Gastrocnemius medialis (tissue), 4 donors: ENCODE results near the gene PCBP1. TPM values are rescaled to one million over a fixed set of nuclear protein-coding genes. Genes with fewer than 3 reads are reported as not detected.

ENCODE experiments used
- ATAC-seq, 2 donors: fragments of 150-250 bp; one replicate each; pipeline ENCODE4 v1.9.1; 2016
- DNase-seq, 2 donors: peaks; one replicate each; pipeline ENCODE4 v3.0.0-alpha.2; 2019
- H3K27ac ChIP-seq, 4 donors: fragments of 200-600 bp; sonication (generic); 1 replicate in 1 of 4; 2 replicates in 3 of 4; pipeline ENCODE4 v1.5.1; 2016 to 2018; ENCODE audit warnings: mild to moderate bottlenecking in 2 of 4, moderate library complexity in 1 of 4
- H3K27me3 ChIP-seq, 3 donors: fragments of 200-600 bp; sonication (generic) in 2 of 3; 1 replicate in 1 of 3; 2 replicates in 2 of 3; pipeline versions ENCODE4 v1.5.1 to v1.6.0; 2016 to 2019; ENCODE audit warnings: mild to moderate bottlenecking in 1 of 3, moderate library complexity in 1 of 3
- H3K36me3 ChIP-seq, 2 donors: fragments of 200-600 bp; sonication (generic) in 1 of 2; one replicate each; pipeline ENCODE4 v1.5.1; 2017 to 2018
- H3K4me1 ChIP-seq, 2 donors: fragments of 200-600 bp; sonication (generic) in 1 of 2; one replicate each; pipeline ENCODE4 v1.5.1; 2016 to 2017; ENCODE audit warnings: mild to moderate bottlenecking in 2 of 2
- H3K4me3 ChIP-seq, 4 donors: fragments of 200-600 bp; sonication (generic) in 3 of 4; 1 replicate in 1 of 4; 2 replicates in 3 of 4; pipeline ENCODE4 v1.5.1; 2016 to 2019; ENCODE audit warnings: mild to moderate bottlenecking in 2 of 4
- H3K9me3 ChIP-seq, 3 donors: fragments of 200-600 bp; sonication (generic) in 2 of 3; 1 replicate in 1 of 3; 2 replicates in 2 of 3; pipeline ENCODE4 v1.5.1; 2016 to 2019
- POLR2A ChIP-seq, 2 donors: fragments of 450-650 bp; IDR thresholded peaks; one replicate each; pipeline ENCODE4 v1.6.1; 2017; ENCODE audit warnings: antibody characterized with exemption in 2 of 2, mild to moderate bottlenecking in 2 of 2, moderate library complexity in 2 of 2
- in situ Hi-C, 4 donors: fragments of 200-750 bp; cut with MboI; loops; one replicate each; pipeline versions ENCODE4 v1.15.0 to v1.8.0; 2017; ENCODE audit warnings: low sequenced_read_pairs in 4 of 4
- intact Hi-C: fragments of 100-400 bp; cut with DNase I; formaldehyde crosslinking; loops from one replicate; pipeline ENCODE4 v1.15.1; 2023; ENCODE audit warnings: low total_unique reads
- total RNA-seq, 4 donors: library from RNA; depleted of rRNA; stranded (reverse); fragments of >200 nt; gene quantifications; one replicate each; pipeline versions ENCODE4 v1.1.0 to v1.2.3, GENCODE V29; 2016
- TF ChIP-seq, protein P1 (sequence below), 5 experiments: fragments of 450-650 bp in 3 of 5; fragments of 200-600 bp in 2 of 5; sonication (generic) in 2 of 5; IDR thresholded peaks in 4 of 5; conservative IDR thresholded peaks in 1 of 5; 1 replicate in 4 of 5; 2 replicates in 1 of 5; pipeline ENCODE4 v1.5.1; 2016 to 2019; ENCODE audit warnings: antibody characterized with exemption in 5 of 5, mild to moderate bottlenecking in 3 of 5, moderate library complexity in 3 of 5

PCBP1 gene
- total RNA-seq, 4 donors from 2014 or later: 178 to 296 (median 262) TPM

DNA sequence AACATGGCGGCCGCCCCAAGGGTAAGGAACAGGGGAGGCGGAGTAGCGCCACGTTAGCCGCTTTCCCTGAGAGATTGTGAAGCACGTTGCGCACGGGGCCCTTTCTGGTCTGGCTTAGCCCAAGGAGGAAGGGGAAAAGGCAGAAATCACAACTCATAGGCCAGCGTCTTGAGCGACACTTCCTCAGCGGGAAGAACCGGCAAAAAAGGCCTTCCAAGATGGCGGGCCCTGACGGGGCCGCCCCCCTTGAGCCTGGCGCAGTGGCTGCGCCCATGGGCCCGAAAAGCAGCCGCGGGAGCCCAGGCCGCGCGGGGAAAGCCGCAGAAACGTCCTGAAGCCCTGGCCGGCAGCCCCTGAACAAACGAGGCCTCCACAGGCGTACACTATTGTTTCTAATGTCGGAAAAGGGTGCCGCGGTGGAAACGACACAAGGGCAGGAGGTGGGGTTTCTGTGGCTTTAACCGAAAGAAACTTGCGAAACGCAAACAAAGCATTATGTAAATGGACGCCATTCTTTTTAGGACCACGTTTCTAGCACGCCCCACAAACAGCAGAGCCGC, 919 bp upstream of the PCBP1 start:
- TF ChIP-seq, protein P1, sequence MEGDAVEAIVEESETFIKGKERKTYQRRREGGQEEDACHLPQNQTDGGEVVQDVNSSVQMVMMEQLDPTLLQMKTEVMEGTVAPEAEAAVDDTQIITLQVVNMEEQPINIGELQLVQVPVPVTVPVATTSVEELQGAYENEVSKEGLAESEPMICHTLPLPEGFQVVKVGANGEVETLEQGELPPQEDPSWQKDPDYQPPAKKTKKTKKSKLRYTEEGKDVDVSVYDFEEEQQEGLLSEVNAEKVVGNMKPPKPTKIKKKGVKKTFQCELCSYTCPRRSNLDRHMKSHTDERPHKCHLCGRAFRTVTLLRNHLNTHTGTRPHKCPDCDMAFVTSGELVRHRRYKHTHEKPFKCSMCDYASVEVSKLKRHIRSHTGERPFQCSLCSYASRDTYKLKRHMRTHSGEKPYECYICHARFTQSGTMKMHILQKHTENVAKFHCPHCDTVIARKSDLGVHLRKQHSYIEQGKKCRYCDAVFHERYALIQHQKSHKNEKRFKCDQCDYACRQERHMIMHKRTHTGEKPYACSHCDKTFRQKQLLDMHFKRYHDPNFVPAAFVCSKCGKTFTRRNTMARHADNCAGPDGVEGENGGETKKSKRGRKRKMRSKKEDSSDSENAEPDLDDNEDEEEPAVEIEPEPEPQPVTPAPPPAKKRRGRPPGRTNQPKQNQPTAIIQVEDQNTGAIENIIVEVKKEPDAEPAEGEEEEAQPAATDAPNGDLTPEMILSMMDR (IDR thresholded peaks at IDR 0.05 in 4 of 5, conservative IDR thresholded peaks at IDR 0.05 in 1 of 5): no peak
- TF ChIP-seq POLR2A (IDR thresholded peaks at IDR 0.05): no peak
- in situ Hi-C loops: no loop called here
- intact Hi-C loops: loop anchor here (1.0 to 5.0 kb wide), 4 partner anchors 104 to 206 kb away; partner anchors contain the start of genes C2orf42, SNRPG and TIA1
- ATAC-seq (peak; percentile 42 to 56), DNase-seq (peak; percentile 52 to 60)
- Histone ChIP-seq H3K4me3 (peak overlapping the region; percentile 65 to 94 (median 81)), H3K27ac (peak overlapping the region; percentile 98 to 100 (median 98)), H3K4me1 (peaks cover 30 to 34% of the 10 kb centered on the region in 2 donors), H3K27me3 (no peaks in the 10 kb centered on the region), H3K36me3 (peaks cover 0 to 29% of the 10 kb centered on the region in 2 donors), H3K9me3 (no peaks in the 10 kb centered on the region)

DNA sequence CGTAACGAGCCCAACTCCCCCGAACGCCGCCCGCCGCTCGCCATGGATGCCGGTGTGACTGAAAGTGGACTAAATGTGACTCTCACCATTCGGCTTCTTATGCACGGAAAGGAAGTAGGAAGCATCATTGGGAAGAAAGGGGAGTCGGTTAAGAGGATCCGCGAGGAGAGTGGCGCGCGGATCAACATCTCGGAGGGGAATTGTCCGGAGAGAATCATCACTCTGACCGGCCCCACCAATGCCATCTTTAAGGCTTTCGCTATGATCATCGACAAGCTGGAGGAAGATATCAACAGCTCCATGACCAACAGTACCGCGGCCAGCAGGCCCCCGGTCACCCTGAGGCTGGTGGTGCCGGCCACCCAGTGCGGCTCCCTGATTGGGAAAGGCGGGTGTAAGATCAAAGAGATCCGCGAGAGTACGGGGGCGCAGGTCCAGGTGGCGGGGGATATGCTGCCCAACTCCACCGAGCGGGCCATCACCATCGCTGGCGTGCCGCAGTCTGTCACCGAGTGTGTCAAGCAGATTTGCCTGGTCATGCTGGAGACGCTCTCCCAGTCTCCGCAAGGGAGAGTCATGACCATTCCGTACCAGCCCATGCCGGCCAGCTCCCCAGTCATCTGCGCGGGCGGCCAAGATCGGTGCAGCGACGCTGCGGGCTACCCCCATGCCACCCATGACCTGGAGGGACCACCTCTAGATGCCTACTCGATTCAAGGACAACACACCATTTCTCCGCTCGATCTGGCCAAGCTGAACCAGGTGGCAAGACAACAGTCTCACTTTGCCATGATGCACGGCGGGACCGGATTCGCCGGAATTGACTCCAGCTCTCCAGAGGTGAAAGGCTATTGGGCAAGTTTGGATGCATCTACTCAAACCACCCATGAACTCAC, 673 bp downstream of the PCBP1 start:
- TF ChIP-seq, protein P1 (IDR thresholded peaks at IDR 0.05 in 4 of 5, conservative IDR thresholded peaks at IDR 0.05 in 1 of 5): peak in 2 of 5 experiments; percentile 7 to 27
- peak in 1 of 2 donors; percentile 24 for TF ChIP-seq POLR2A (IDR thresholded peaks at IDR 0.05)
- ATAC-seq: peak; percentile 15 to 19
- peak overlapping the region; percentile 98 to 100 (median 98) for H3K27ac ChIP-seq
- DNase-seq: peak; percentile 45 to 68
- peaks cover 30 to 34% of the 10 kb centered on the region in 2 donors for H3K4me1 ChIP-seq
- peak overlapping the region; percentile 91 to 95 (median 92) for H3K4me3 ChIP-seq
- intact Hi-C loops (loop anchor here (1.0 to 5.0 kb wide), 5 partner anchors 36 to 204 kb away; partner anchors contain the start of genes C2orf42, SNRPG and TIA1), in situ Hi-C loops (no loop called here)
- H3K9me3 ChIP-seq: no peaks in the 10 kb centered on the region
- H3K36me3 ChIP-seq: peaks cover 0 to 16% of the 10 kb centered on the region in 2 donors
- H3K27me3 ChIP-seq: no peaks in the 10 kb centered on the region

DNA sequence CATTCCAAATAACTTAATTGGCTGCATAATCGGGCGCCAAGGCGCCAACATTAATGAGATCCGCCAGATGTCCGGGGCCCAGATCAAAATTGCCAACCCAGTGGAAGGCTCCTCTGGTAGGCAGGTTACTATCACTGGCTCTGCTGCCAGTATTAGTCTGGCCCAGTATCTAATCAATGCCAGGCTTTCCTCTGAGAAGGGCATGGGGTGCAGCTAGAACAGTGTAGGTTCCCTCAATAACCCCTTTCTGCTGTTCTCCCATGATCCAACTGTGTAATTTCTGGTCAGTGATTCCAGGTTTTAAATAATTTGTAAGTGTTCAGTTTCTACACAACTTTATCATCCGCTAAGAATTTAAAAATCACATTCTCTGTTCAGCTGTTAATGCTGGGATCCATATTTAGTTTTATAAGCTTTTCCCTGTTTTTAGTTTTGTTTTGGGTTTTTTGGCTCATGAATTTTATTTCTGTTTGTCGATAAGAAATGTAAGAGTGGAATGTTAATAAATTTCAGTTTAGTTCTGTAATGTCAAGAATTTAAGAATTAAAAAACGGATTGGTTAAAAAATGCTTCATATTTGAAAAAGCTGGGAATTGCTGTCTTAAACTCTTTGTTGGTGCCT, 1.4 kb downstream of the PCBP1 start:
- Histone ChIP-seq H3K4me1 (peaks cover 30 to 32% of the 10 kb centered on the region in 2 donors), H3K27me3 (no peaks in the 10 kb centered on the region), H3K4me3 (peak overlapping the region; percentile 91 to 95 (median 92)), H3K27ac (peak overlapping the region; percentile 98 to 100 (median 98)), H3K9me3 (no peaks in the 10 kb centered on the region), H3K36me3 (peaks cover 0 to 10% of the 10 kb centered on the region in 2 donors)
- no peak for ATAC-seq
- DNase-seq: no peak
- TF ChIP-seq POLR2A (IDR thresholded peaks at IDR 0.05): no peak
- TF ChIP-seq, protein P1 (IDR thresholded peaks at IDR 0.05 in 4 of 5, conservative IDR thresholded peaks at IDR 0.05 in 1 of 5): no peak
- intact Hi-C loops (loop anchor here (1.0 to 5.0 kb wide), 3 partner anchors 19 to 204 kb away; partner anchors contain the start of genes SNRPG and TIA1), in situ Hi-C loops (no loop called here)

DNA sequence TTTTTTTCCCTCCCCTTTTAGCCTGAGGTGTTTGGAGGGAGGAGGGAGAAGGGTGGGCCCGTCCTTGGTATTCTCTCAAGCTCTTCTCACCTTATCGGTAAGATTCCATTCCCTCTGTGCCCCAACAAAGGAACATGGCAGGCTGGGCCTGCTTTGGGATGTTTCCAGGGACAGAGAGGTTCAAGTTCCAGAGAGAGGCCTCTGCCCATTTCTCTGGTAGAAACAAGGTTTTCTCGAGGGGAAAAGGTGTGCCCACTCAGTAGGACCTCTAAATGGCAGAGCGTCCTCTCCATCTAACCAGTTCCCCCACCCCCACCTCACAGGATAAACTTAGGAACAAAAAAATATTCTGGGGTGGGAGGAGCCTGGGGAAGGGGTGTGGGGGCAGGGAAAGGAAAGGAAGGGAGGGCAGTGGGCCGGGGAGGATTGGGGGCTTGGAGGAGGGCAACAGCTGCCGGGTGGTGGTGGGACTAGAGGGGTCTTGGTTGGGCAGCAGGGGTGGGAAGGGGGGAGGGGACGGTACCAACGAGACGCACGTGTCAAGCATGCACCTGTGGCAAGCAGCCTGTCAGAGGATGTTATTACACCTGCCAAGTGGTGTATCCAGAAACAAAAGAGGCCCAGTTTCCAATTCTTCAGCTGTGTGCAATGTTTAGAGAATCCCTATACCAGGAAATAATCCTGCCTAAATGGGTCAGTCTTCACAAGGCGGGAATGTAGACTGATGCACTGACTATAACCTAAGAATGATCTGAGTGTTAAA, 2.1 kb downstream of the PCBP1 start:
- intact Hi-C loops (loop anchor here (1.0 to 5.0 kb wide), 3 partner anchors 18 to 203 kb away; partner anchors contain the start of genes SNRPG and TIA1), in situ Hi-C loops (no loop called here)
- ATAC-seq (peak; percentile 13 to 20), DNase-seq (peak; percentile 63 to 69)
- Histone ChIP-seq H3K36me3 (peaks cover 0 to 7% of the 10 kb centered on the region in 2 donors), H3K4me1 (peaks cover 25 to 30% of the 10 kb centered on the region in 2 donors), H3K27ac (peak overlapping the region; percentile 98 to 100 (median 98)), H3K4me3 (peak overlapping the region; percentile 91 to 95 (median 92)), H3K27me3 (no peaks in the 10 kb centered on the region), H3K9me3 (no peaks in the 10 kb centered on the region)
- TF ChIP-seq, protein P1 (IDR thresholded peaks at IDR 0.05 in 4 of 5, conservative IDR thresholded peaks at IDR 0.05 in 1 of 5): no peak
- TF ChIP-seq POLR2A (IDR thresholded peaks at IDR 0.05): peak; percentile 44 to 51
